Body of pancreas (tissue), 4 donors: Measurements from ENCODE around the gene TRMT10B.

Source experiments
- CTCF ChIP-seq, 7 experiments: fragments of 450-650 bp in 4 of 7; fragments of 200-600 bp in 3 of 7; sonication (generic) in 3 of 7; IDR thresholded peaks; one replicate each; pipeline ENCODE4 v1.5.1; 2016 to 2019; ENCODE audit warnings: antibody characterized with exemption in 7 of 7
- POLR2A ChIP-seq, 3 donors: fragments of 450-650 bp; IDR thresholded peaks; one replicate each; pipeline ENCODE4 v1.6.1; 2016; ENCODE audit warnings: antibody characterized with exemption in 3 of 3, mild to moderate bottlenecking in 2 of 3

DNA sequence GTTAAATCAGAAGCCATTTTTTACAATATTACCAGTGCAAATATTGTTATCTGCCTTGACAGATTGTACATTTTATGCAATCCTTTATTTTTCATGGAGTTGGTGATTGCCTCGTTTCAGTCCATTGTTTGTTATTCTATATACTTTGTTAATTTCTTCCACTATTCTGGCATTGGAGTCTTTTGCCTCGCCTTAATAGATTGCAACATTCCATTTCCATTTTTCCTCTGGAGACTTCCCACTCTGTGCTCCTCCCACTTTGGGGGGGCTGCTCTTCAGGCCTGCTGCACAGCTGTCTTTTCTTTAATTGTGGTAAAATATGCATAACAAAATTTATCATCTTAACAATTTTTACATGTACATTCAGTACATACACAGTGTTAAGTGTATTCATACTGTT is 42.6 kb downstream of the TRMT10B start:
- no peak for TF ChIP-seq CTCF (IDR thresholded peaks at IDR 0.05)
- no peak for TF ChIP-seq POLR2A (IDR thresholded peaks at IDR 0.05)
